ENCODE results near the gene RNF145. TPM values are rescaled to one million over a fixed set of nuclear protein-coding genes. Genes with fewer than 3 reads are reported as not detected.

RNF145 gene
- total and polyA plus RNA-seq, 8 donors = 7.0 to 96.9 (median 45.8) TPM

DNA sequence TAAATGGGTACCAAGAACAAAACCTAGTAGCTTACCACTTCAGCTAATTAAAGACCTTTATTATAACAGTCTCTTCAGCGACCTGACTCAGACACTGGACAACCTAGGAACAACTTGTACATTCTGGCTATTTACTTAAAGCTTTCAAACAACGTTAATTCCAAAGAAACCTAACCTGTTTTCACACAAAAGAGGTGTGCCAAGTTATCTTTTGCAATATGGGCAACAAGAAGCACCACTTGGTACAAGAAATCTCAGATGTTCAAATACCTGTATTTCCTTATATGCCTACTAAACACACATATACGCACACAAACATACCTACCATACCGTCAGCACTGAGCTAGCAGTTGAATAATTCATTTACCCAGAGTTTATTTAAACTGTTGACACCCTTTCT is 23.0 kb downstream of the RNF145 start:
- intact Hi-C loops (cut with DNase I; ENCODE audit: low total_unique reads) = no loop called here
- Histone ChIP-seq H3K9me3 (no peaks in the 10 kb centered on the region), H3K4me1 (peaks cover 30 to 87% (median 53%) of the 10 kb centered on the region in 4 donors), H3K36me3 (peaks cover 0 to 27% (median 12%) of the 10 kb centered on the region in 4 donors), H3K27ac (peak overlapping the region in 4 of 5 donors; percentile 37 to 81 (median 72)), H3K27me3 (no peaks in the 10 kb centered on the region), H3K4me3 (no peak overlapping the region)
- peak in 2 of 3 donors; percentile 37 to 73 for TF ChIP-seq POLR2AphosphoS5 (IDR thresholded peaks at IDR 0.05)
- no peak for TF ChIP-seq EP300 (IDR thresholded peaks at IDR 0.05)
- WGBS, 5 donors = 38 to 61% (median 43%) methylated on average over 4 of the region's 4 CpGs
- peak in 1 of 2 donors; percentile 65 for DNase-seq

- DNase-seq = no peak
- H3K36me3 ChIP-seq = peaks cover 0 to 24% (median 13%) of the 10 kb centered on the region in 4 donors
- H3K4me3 ChIP-seq = no peak overlapping the region
- 73 to 89% (median 81%) methylated on average over 10 of the region's 10 CpGs for WGBS, 5 donors
- intact Hi-C loops (cut with DNase I; ENCODE audit: low total_unique reads) = no loop called here
- peaks cover 32 to 92% (median 55%) of the 10 kb centered on the region in 4 donors for H3K4me1 ChIP-seq
- TF ChIP-seq POLR2A (IDR thresholded peaks at IDR 0.05) (no peak), EP300 (IDR thresholded peaks at IDR 0.05) (no peak), POLR2AphosphoS5 (IDR thresholded peaks at IDR 0.05) (no peak)
- TF ChIP-seq, protein P1, sequence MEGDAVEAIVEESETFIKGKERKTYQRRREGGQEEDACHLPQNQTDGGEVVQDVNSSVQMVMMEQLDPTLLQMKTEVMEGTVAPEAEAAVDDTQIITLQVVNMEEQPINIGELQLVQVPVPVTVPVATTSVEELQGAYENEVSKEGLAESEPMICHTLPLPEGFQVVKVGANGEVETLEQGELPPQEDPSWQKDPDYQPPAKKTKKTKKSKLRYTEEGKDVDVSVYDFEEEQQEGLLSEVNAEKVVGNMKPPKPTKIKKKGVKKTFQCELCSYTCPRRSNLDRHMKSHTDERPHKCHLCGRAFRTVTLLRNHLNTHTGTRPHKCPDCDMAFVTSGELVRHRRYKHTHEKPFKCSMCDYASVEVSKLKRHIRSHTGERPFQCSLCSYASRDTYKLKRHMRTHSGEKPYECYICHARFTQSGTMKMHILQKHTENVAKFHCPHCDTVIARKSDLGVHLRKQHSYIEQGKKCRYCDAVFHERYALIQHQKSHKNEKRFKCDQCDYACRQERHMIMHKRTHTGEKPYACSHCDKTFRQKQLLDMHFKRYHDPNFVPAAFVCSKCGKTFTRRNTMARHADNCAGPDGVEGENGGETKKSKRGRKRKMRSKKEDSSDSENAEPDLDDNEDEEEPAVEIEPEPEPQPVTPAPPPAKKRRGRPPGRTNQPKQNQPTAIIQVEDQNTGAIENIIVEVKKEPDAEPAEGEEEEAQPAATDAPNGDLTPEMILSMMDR (IDR thresholded peaks at IDR 0.05) = no peak
- no peaks in the 10 kb centered on the region for H3K27me3 ChIP-seq
- peak overlapping the region in 4 of 5 donors; percentile 12 to 81 (median 70) for H3K27ac ChIP-seq
- H3K9me3 ChIP-seq = no peaks in the 10 kb centered on the region
These were observed 23.6 kb downstream of the RNF145 start for GRCh38 chr5:159185773-159186172.

DNA sequence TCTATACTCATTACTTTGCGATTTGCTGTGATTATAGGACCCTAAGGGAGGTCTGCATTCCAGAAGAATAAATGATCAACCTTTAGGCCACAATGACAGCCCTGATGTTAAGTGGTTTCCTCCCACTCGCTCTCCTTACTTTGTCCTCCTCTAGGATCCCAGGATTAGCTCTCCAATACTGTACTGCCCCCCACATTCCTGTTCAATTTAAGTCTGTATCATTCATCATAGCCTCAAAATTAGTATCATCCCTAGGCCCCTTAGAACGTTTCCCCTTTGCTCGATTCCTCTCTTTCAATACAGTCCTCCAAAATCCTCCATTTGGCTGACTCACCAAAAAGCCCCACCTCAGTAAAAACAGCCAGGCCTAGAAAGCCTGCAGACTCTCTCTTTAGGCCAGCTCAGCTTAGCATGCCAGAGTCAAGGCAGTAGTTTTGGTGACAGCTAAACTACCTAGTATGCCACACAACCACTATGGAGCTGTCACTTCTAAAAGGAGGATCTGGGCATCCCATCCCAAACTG is 24.4 kb downstream of the RNF145 start:
- Histone ChIP-seq H3K4me3 (no peak overlapping the region), H3K27ac (peak overlapping the region; percentile 21 to 81 (median 64)), H3K36me3 (peaks cover 0 to 20% (median 9%) of the 10 kb centered on the region in 4 donors), H3K4me1 (peaks cover 34 to 99% (median 59%) of the 10 kb centered on the region in 4 donors), H3K9me3 (no peaks in the 10 kb centered on the region), H3K27me3 (no peaks in the 10 kb centered on the region)
- TF ChIP-seq POLR2AphosphoS5 (IDR thresholded peaks at IDR 0.05) = no peak
- no peak for TF ChIP-seq EP300 (IDR thresholded peaks at IDR 0.05)
- TF ChIP-seq POLR2A (IDR thresholded peaks at IDR 0.05) = no peak
- TF ChIP-seq, protein P1 (IDR thresholded peaks at IDR 0.05) = no peak
- intact Hi-C loops (cut with DNase I; ENCODE audit: low total_unique reads) = no loop called here
- 51 to 66% (median 62%) methylated on average over 4 of the region's 4 CpGs for WGBS, 5 donors
- no peak for DNase-seq

GRCh38 chr5:159184236-159184635 is 25.1 kb downstream of the RNF145 start:
- intact Hi-C loops (cut with DNase I; ENCODE audit: low total_unique reads) = no loop called here
- Histone ChIP-seq H3K36me3 (peaks cover 0 to 13% (median 3%) of the 10 kb centered on the region in 4 donors), H3K27me3 (no peaks in the 10 kb centered on the region), H3K4me3 (no peak overlapping the region), H3K4me1 (peaks cover 34 to 99% (median 63%) of the 10 kb centered on the region in 4 donors), H3K9me3 (no peaks in the 10 kb centered on the region), H3K27ac (peak overlapping the region in 2 of 5 donors; percentile 75 to 81)
- WGBS, 5 donors = 64 to 77% (median 65%) methylated on average over 3 of the region's 3 CpGs
- TF ChIP-seq EP300 (IDR thresholded peaks at IDR 0.05) (no peak), POLR2AphosphoS5 (IDR thresholded peaks at IDR 0.05) (no peak), POLR2A (IDR thresholded peaks at IDR 0.05) (no peak)
- TF ChIP-seq, protein P1 (IDR thresholded peaks at IDR 0.05) = no peak
- DNase-seq = no peak

- peaks cover 34 to 99% (median 69%) of the 10 kb centered on the region in 4 donors for H3K4me1 ChIP-seq
- H3K36me3 ChIP-seq = peaks cover 0 to 12% (median 3%) of the 10 kb centered on the region in 4 donors
- no peaks in the 10 kb centered on the region for H3K27me3 ChIP-seq
- H3K4me3 ChIP-seq = no peak overlapping the region
- TF ChIP-seq, protein P1 (IDR thresholded peaks at IDR 0.05) = no peak
- TF ChIP-seq EP300 (IDR thresholded peaks at IDR 0.05) (no peak), POLR2A (IDR thresholded peaks at IDR 0.05) (no peak), POLR2AphosphoS5 (IDR thresholded peaks at IDR 0.05) (no peak)
- H3K27ac ChIP-seq = peak overlapping the region in 3 of 5 donors; percentile 16 to 75 (median 51)
- 0 to 98% (median 10%) methylated on average over 1 of the region's 1 CpG for WGBS, 5 donors
- DNase-seq = no peak
- intact Hi-C loops (cut with DNase I; ENCODE audit: low total_unique reads) = no loop called here
- H3K9me3 ChIP-seq = no peaks in the 10 kb centered on the region
These were observed 26.1 kb downstream of the RNF145 start for GRCh38 chr5:159183247-159183646.
